ENCODE results near the gene RAB38. TPM values are rescaled to one million over a fixed set of nuclear protein-coding genes. Genes with fewer than 3 reads are reported as not detected.

The RAB38 gene
- total RNA-seq, 1 donor from 2014 or later, result 0.24 TPM

- CTCF ChIA-PET, result no interaction called here
- H3K4me1 Mint-ChIP-seq, result no peaks in the 10 kb centered on the region
- ATAC-seq (ENCODE audit: low read depth), result no peak
- intact Hi-C loops (cut with micrococcal nuclease), result no loop called here
- DNase-seq, result no peak
- POLR2A ChIA-PET, result no interaction called here
- TF ChIP-seq, protein P1, sequence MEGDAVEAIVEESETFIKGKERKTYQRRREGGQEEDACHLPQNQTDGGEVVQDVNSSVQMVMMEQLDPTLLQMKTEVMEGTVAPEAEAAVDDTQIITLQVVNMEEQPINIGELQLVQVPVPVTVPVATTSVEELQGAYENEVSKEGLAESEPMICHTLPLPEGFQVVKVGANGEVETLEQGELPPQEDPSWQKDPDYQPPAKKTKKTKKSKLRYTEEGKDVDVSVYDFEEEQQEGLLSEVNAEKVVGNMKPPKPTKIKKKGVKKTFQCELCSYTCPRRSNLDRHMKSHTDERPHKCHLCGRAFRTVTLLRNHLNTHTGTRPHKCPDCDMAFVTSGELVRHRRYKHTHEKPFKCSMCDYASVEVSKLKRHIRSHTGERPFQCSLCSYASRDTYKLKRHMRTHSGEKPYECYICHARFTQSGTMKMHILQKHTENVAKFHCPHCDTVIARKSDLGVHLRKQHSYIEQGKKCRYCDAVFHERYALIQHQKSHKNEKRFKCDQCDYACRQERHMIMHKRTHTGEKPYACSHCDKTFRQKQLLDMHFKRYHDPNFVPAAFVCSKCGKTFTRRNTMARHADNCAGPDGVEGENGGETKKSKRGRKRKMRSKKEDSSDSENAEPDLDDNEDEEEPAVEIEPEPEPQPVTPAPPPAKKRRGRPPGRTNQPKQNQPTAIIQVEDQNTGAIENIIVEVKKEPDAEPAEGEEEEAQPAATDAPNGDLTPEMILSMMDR (IDR thresholded peaks at IDR 0.05), result no peak
- no peak overlapping the region for H3K4me3 Mint-ChIP-seq
- no peaks in the 10 kb centered on the region for H3K9me3 Mint-ChIP-seq
- H3K27ac Mint-ChIP-seq, result no peak overlapping the region
- peaks cover 4% of the 10 kb centered on the region for H3K27me3 Mint-ChIP-seq
- H3K36me3 Mint-ChIP-seq (ENCODE audit: low read depth), result no peaks in the 10 kb centered on the region
These were observed 22.9 kb downstream of the RAB38 start for GRCh38 chr11:88152381-88152780.

- ChIA-PET POLR2A (no interaction called here), CTCF (no interaction called here)
- Mint-ChIP-seq H3K27ac (no peak overlapping the region), H3K9me3 (no peaks in the 10 kb centered on the region), H3K36me3 (ENCODE audit: low read depth) (no peaks in the 10 kb centered on the region), H3K4me1 (no peaks in the 10 kb centered on the region), H3K27me3 (peaks cover 4% of the 10 kb centered on the region), H3K4me3 (no peak overlapping the region)
- ATAC-seq (ENCODE audit: low read depth) (no peak), DNase-seq (no peak)
- TF ChIP-seq, protein P1 (IDR thresholded peaks at IDR 0.05), result no peak
- intact Hi-C loops (cut with micrococcal nuclease), result no loop called here
These were observed 23.5 kb downstream of the RAB38 start for GRCh38 chr11:88151709-88152265.

GRCh38 chr11:88146106-88146505 is 29.1 kb downstream of the RAB38 start:
- intact Hi-C loops (cut with micrococcal nuclease), result no loop called here
- Mint-ChIP-seq H3K27me3 (no peaks in the 10 kb centered on the region), H3K4me1 (no peaks in the 10 kb centered on the region), H3K27ac (no peak overlapping the region), H3K36me3 (ENCODE audit: low read depth) (no peaks in the 10 kb centered on the region), H3K9me3 (no peaks in the 10 kb centered on the region), H3K4me3 (no peak overlapping the region)
- ChIA-PET CTCF (no interaction called here), POLR2A (no interaction called here)
- TF ChIP-seq, protein P1 (IDR thresholded peaks at IDR 0.05), result no peak
- DNase-seq, result no peak
- ATAC-seq (ENCODE audit: low read depth), result no peak

DNA sequence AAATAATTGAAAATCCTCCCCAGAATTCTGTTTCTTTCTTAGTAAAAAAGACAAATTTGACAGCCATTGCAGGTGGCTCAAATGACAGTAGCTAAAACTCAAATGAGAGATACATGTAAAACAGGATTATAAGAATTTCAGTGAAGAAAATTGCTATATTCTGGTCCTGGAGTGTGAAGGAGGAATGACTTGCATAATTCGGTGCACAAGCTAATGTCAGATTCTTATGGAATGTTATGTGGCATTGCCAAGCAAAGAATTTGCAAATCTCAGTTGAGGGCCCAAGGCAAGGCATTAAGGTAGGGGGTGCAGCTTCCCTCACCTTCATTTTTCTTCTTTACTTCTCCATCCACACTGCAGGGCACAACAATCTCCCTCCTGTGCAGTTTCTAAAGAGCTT is 35.4 kb downstream of the RAB38 start:
- Mint-ChIP-seq H3K36me3 (ENCODE audit: low read depth) (no peaks in the 10 kb centered on the region), H3K9me3 (no peaks in the 10 kb centered on the region), H3K4me1 (no peaks in the 10 kb centered on the region), H3K27ac (no peak overlapping the region), H3K27me3 (peaks cover 5% of the 10 kb centered on the region), H3K4me3 (no peak overlapping the region)
- ChIA-PET CTCF (no interaction called here), POLR2A (no interaction called here)
- intact Hi-C loops (cut with micrococcal nuclease), result no loop called here
- DNase-seq (no peak), ATAC-seq (ENCODE audit: low read depth) (no peak)
- TF ChIP-seq, protein P1 (IDR thresholded peaks at IDR 0.05), result no peak

DNA sequence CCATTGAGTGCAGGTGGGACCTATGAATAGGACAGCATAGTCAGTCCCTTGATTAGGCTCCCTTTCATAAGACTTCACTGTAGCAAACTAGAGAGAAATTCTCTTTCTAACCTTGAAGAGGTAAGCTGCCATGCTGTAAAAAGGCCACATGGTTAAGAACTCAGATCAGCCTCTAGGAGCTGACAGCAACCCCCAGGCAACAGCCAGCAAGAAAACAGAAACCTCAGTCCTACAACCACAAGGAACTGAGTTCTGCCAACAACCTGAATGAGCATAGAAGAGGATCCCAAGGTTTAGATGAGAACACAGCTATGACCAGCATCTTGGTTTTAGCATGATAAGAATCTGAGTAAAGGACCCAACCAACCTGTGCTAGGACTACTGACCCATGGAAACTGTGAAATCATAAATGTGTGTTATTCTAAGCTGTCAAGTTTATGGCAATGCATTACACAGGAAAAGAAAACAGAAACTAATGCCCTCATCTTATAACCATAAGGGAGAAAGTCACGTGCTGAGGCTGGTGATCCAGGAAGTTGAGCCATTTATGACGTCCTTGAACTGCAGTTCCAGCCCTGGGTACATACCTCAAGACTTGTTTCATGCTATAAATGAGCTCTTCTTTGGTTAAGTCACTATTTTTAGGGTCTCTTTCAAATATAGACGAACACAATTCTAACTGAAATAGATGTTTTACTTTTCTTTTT is 43.3 kb downstream of the RAB38 start:
- Mint-ChIP-seq H3K36me3 (ENCODE audit: low read depth) (no peaks in the 10 kb centered on the region), H3K27me3 (peaks cover 5% of the 10 kb centered on the region), H3K4me3 (no peak overlapping the region), H3K27ac (no peak overlapping the region), H3K9me3 (no peaks in the 10 kb centered on the region), H3K4me1 (no peaks in the 10 kb centered on the region)
- ChIA-PET CTCF (no interaction called here), POLR2A (no interaction called here)
- ATAC-seq (ENCODE audit: low read depth) (no peak), DNase-seq (no peak)
- intact Hi-C loops (cut with micrococcal nuclease), result no loop called here
- TF ChIP-seq, protein P1 (IDR thresholded peaks at IDR 0.05), result no peak
